ENCODE results near the gene RHBDD2. TPM values are rescaled to one million over a fixed set of nuclear protein-coding genes. Genes with fewer than 3 reads are reported as not detected.
"Not testable (repeated sequence)": the region's sequence is repeated elsewhere in the genome, so short reads cannot be mapped to it uniquely, and the experiment has no call there.

RHBDD2 gene
- polyA plus RNA-seq, 10 donors, result 15.2 to 29.3 (median 20.8) TPM

DNA sequence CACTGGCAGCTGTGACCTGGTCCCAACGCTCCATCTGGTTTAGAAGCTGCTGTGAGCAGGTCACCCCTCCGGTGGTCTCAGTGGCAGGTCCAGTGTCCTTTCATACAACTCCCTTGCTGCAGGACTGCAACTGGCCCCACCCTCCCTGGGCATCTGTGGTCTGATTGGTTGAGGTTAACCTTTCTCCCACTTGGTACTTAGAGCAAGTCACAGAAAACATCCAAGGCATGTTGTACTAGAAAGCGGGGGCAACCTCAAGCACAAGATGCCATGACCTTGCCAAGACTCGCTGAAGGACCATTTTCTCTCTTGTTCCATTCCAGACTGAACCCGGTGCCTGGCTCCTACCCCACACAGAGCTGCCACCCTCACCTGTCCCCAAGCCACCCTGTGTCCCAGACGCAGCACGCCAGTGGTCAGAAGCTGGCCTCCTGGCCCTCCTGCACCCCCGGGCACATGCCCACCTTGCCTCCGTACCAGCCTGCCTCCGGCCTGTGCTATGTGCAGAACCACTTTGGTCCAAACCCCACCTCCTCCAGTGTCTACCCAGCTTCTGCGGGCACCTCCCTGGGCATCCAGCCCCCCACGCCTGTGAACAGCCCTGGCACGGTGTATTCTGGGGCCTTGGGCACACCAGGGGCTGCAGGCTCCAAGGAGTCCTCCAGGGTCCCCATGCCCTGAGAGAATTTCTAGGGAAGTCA is 9.0 kb downstream of the RHBDD2 start:
- DNase-seq, result no peak

DNA sequence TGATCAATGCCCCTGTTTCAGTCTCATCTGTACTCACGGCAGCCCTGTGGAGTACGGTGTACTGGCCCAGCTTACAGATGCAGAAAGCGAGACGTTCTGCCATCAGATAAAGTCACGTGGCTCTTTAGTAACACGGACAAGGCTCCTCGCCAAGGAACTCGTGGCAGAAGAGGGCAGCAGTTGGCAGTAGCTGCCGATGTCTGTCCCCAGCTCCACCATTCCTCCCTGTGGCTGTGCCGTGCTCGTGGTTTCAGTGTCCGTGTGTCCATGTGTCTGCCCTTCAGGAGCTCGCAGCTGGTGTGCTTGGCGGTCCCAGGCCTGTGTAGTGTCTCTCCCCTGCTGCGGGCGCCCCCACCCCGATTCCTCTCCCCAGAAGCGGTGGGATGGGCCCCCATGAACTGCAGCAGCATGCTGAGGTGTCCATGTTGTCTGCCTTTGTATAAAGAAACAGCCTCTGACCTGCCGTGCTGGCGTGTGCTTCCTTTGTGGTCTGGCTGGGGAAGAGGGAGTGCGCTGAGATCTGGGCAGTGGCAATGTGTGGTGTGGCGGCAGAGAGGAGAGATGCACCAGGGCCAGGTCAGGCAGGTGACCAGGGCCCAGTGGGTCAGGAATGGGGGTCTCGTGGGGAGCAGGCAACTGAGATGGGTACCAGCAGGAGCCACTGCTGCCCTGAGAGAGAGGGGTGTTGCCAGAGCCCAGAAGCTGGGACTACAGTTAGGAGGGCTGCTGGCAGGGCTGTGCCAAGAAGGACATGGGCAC is 9.8 kb downstream of the RHBDD2 start:
- no peak for DNase-seq

- DNase-seq, result no peak
Observed at GRCh38 chr7:75889223-75889825, 10.5 kb downstream of the RHBDD2 start.

- DNase-seq, result no peak
Observed at GRCh38 chr7:75889826-75890225, 11.0 kb downstream of the RHBDD2 start.

DNA sequence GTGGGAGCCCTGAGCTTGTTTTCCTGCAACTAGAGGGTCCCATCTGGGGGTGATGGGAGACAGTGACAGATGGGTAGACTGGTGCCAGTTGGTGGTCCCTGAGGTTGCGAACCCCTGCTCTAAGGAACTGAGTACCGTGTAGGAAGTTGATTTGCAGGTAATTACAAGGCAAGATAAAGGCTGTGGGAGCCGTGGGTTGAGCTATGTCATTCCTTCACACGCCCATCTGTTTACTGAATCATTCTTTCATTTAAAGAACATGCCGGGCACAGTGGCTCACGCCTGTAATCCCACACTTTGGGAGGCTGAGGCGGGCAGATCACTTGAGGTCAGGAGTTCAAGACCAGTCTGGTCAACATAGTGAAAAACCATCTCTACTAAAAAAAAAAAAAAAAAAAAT is 12.4 kb downstream of the RHBDD2 start:
- DNase-seq, result not testable (repeated sequence)

- no peak for DNase-seq
Observed at GRCh38 chr7:75891815-75892411, 13.1 kb downstream of the RHBDD2 start.

GRCh38 chr7:75892634-75893272 is 13.9 kb downstream of the RHBDD2 start:
- DNase-seq, result peak; percentile 52 to 83 (median 52)

DNA sequence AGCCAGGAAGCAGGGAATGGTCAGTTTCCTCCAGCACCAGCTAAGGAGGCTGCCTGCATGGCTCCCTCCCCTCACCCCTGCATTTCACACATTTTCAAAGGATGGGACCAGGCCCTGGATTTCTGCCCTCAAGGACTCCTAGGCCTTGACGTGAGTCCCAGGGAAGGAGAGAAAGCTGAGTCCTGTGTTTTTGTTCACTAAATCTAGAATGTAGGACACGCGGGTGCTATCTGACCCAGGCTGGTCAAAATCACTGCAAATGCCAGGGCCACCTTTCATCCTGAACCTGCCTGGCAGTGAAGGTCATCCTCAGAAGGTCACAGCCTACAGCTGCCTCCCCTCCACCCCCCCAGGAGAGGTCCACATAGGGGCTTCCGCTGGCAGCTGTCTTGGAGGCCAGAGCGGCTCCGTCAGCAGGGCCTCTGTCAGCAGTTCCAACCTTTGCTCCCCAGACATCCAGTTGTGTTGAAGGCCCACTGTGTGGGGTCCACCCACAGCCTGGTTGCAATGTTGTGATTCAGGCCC is 18.0 kb downstream of the RHBDD2 start:
- no peak for DNase-seq

DNA sequence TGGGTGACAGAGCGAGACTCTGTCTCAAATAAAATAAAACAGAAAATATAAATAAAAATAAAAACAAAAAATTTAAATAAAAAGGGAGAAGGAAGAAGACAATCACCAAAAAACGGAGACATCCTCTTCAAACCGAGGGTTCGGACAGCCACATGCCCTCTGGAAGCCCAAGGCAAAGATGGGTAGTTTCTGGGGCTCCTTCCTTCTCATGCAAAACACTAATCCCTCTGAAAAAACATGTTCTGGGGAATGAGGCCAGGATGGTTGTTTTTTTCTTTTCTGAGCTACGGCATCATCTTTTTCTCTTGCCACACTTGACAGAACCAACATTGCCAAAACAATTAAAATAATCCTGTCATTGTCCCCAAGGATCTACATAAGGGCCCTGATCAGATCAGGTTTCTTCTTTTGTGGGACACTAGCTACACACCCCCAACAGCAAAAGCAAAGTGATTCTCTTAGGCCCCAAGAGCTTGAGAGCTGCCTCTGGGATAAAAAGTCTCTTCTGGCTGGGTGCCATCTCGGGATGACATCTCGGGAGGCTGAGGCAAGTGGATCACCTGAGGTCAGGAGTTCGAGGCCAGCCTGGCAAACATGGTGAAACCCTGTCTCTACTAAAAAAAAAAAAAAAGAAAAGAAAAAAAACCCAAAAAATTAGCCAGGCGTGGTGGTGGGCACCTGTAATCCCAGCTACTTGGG is 21.9 kb downstream of the RHBDD2 start:
- no peak for DNase-seq

GRCh38 chr7:75905785-75906604 is 27.2 kb downstream of the RHBDD2 start:
- peak in 2 of 3 donors; percentile 29 to 75 for DNase-seq

GRCh38 chr7:75906991-75907667 is 28.3 kb downstream of the RHBDD2 start:
- no peak for DNase-seq

- not testable (repeated sequence) for DNase-seq
Observed at GRCh38 chr7:75907668-75908039, 28.8 kb downstream of the RHBDD2 start.

DNA sequence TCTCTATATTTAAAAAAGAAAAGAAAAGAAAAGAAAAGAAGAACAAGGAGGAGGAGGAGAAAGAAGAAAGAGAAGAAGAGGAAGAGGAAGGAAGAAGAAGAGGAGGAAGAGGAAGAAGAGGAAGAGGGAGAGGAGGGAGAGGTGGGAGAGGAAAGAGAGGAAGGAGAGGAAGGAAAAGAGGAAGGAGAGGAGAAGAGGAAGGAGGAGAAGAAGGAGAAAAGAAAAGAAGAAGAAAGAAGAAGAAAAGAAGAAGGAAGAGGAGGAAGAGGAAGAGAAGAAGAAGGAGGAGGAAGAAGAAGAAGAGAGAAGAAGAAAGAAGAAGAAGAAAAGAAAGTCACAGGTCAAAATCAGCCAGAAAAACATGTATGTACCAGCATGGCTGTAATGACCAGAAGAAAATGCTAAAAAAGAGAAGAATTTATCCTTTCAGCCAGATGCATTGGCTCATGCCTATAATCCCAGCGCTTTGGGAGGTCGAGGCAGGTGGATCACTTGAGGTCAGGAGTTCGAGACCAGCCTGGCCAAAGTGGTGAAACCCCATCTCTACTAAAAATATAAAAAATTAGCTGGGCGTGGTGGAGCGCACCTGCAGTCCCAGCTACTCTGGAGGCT is 30.8 kb downstream of the RHBDD2 start:
- no peak for DNase-seq

- not testable (repeated sequence) for DNase-seq
Observed at GRCh38 chr7:75911186-75911585, 32.4 kb downstream of the RHBDD2 start.

- no peak for DNase-seq
Observed at GRCh38 chr7:75913437-75913836, 34.6 kb downstream of the RHBDD2 start.

DNA sequence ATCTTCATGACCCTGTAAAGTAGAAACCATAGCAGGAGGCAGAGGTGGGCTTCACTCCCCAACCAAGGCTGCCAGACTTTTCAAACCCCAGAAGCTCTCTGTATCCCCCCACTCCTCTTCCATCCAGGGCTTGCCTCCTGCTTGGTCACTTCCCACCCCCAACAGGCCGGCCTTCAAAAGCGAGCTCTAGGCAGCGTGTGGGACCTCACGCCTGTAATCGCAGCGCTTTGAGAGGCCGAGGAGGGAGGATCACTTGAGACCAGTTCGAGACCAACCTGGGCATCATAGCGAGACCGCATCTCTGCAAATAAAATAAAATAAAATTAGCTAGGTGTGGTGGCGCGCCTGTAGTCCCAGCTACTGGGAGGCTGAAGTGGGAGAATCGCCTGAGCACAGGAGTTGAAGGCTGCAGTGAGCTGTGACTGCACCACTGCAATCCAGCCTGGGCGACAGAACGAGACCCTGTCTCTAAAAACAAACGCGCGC is 35.4 kb downstream of the RHBDD2 start:
- DNase-seq, result no peak

DNA sequence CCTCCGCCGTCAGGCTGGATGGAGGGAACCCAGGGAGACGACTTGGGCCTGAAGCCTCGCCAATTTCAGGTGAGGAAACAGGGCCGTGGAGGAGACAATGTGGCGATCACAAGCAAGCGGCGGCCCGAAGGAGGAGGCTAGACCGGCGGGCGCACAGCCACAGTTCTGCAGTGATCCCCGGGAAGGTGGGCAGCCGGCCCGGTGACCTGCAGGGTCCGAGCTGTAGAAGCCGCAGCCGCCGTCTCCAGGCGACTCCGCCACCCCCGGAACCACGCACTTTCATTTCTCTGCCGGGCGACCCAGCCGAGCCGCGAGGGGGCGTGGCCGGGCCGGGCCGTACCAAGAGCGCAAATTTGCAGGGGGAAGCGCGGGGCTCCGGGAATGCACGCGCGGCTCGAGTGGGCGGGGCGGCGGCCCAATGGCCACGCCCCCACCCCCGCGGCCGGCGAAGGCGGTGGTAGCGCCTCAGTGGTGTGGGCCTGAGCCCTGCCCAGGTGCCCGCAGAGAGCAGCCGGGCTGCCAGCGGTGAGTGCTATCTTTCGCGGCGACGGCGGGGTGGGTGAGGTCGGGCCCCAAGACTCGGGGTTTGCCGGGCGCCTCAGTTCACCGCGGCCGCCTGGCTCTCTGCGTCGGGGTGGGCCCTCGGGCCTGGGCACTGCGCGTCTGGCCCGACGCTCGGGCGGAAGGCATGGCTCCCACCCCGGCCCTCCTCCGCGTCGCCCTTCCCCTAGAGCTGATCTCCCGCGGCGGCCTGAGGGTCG is 36.0 kb downstream of the RHBDD2 start, which contains the start of gene POR:
TSS of gene POR (plus strand) at position 501 of the 761 bp plus-strand sequence. CDS start 38,847 bp downstream, outside the sequence.
- peak; percentile 92 to 97 (median 95) for DNase-seq

Data from muscle of back (tissue), 11 donors.